OCI-LY7 (cell line): ENCODE results near the gene CLSTN2. TPM values are rescaled to one million over a fixed set of nuclear protein-coding genes. Genes with fewer than 3 reads are reported as not detected.

Experiments used
- BruUV-seq: library from RNA; stranded (reverse); fragments of 400-500 nt; replicated peaks from 2 replicates; lab custom pipeline; 2021; lab: Mats Ljungman, UMichigan
- CTCF ChIA-PET: fragments of 300-600 bp; sonication (Branson Sonifier 250); formaldehyde crosslinking; loops from one replicate; lab custom pipeline; 2022; ENCODE audit warnings: antibody characterized with exemption; ENCODE audit not compliant: unreplicated experiment; lab: Charles Lee
- POLR2A ChIA-PET: fragments of 300-600 bp; sonication (Branson Sonifier 250); formaldehyde crosslinking; loops from one replicate; lab custom pipeline; 2022; ENCODE audit warnings: antibody characterized with exemption; lab: Charles Lee
- DNase-seq: peaks from one replicate; pipeline ENCODE4 v3.0.0-alpha.2; 2015; ENCODE audit warnings: low spot score
- H2AFZ ChIP-seq: fragments of 200-600 bp; sonication (generic), shearing (Covaris generic); 2 replicates; pipeline ENCODE4 v1.6.1; 2014; ENCODE audit warnings: mild to moderate bottlenecking, antibody characterized with exemption, low read length, moderate library complexity
- H3K27ac ChIP-seq: fragments of 200-600 bp; sonication (generic); 2 replicates; pipeline ENCODE4 v1.5.1; 2014; ENCODE audit warnings: mixed run types, low read depth, mild to moderate bottlenecking, moderate library complexity, low read length, inconsistent platforms; ENCODE audit not compliant: poor library complexity, severe bottlenecking
- H3K36me3 ChIP-seq: fragments of 200-600 bp; sonication (generic); 2 replicates; pipeline ENCODE4 v1.6.1; 2014; ENCODE audit warnings: mild to moderate bottlenecking, antibody characterized with exemption, low read length, moderate library complexity, mixed read lengths; ENCODE audit not compliant: insufficient read depth
- H3K4me1 ChIP-seq: fragments of 200-600 bp; sonication (generic); 2 replicates; pipeline ENCODE4 v1.5.1; 2014; ENCODE audit warnings: mild to moderate bottlenecking, low read length; ENCODE audit not compliant: insufficient read depth, poor library complexity, severe bottlenecking
- H3K4me2 ChIP-seq: fragments of 200-600 bp; sonication (generic); 2 replicates; pipeline ENCODE4 v1.6.1; 2014; ENCODE audit warnings: mild to moderate bottlenecking, low read length
- H3K4me3 ChIP-seq: fragments of 200-600 bp; sonication (generic); 2 replicates; pipeline ENCODE4 v1.5.1; 2014; ENCODE audit warnings: mild to moderate bottlenecking, low read depth, low read length; ENCODE audit not compliant: poor library complexity, severe bottlenecking
- H3K79me2 ChIP-seq: fragments of 200-600 bp; sonication (generic); 2 replicates; pipeline ENCODE4 v1.6.1; 2016; ENCODE audit warnings: low read depth, mild to moderate bottlenecking, low read length, moderate library complexity, mixed read lengths; ENCODE audit not compliant: insufficient read depth
- H3K9me2 ChIP-seq: fragments of 200-600 bp; sonication (generic); 2 replicates; pipeline ENCODE4 v1.6.1; 2016; ENCODE audit warnings: mild to moderate bottlenecking, low read length, mixed read lengths; ENCODE audit not compliant: insufficient read depth
- H3K9me3 ChIP-seq: fragments of 200-600 bp; sonication (generic); 2 replicates; pipeline ENCODE4 v1.6.1; 2014; ENCODE audit warnings: mild to moderate bottlenecking, mixed run types, low read length, mixed read lengths
- H4K20me1 ChIP-seq: fragments of 200-600 bp; sonication (generic); 2 replicates; pipeline ENCODE4 v1.6.1; 2014; ENCODE audit warnings: mild to moderate bottlenecking, antibody characterized with exemption, low read length, moderate library complexity, mixed read lengths; ENCODE audit not compliant: insufficient read depth
- EZH2phosphoT487 ChIP-seq: fragments of 200-600 bp; sonication (generic); IDR thresholded peaks from 2 replicates; pipeline ENCODE4 v1.6.1; 2018; ENCODE audit warnings: low read depth, borderline replicate concordance, mild to moderate bottlenecking, mixed run types, antibody characterized with exemption, low read length, moderate library complexity, mixed read lengths
- intact Hi-C: fragments of 100-400 bp; cut with micrococcal nuclease; formaldehyde crosslinking; loops from one replicate; pipeline ENCODE4 v1.10.0; 2022; ENCODE audit not compliant: unreplicated experiment
- total RNA-seq, 2 experiments: library from RNA; depleted of rRNA in 1 of 2; stranded (reverse); fragments of >200 nt in 1 of 2; shearing (Covaris generic) in 1 of 2; gene quantifications; 2 replicates each; pipeline ENCODE4 v1.2.3, GENCODE V29; 2014 to 2022
- TF ChIP-seq, protein P1 (sequence below): fragments of 200-600 bp; sonication (generic); conservative IDR thresholded peaks from 2 replicates; pipeline ENCODE4 v1.5.1; 2014; ENCODE audit warnings: mild to moderate bottlenecking, antibody characterized with exemption, low read length, moderate library complexity, mixed read lengths

Gene CLSTN2
- total RNA-seq, 2 experiments from 2014 or later = not detected

DNA sequence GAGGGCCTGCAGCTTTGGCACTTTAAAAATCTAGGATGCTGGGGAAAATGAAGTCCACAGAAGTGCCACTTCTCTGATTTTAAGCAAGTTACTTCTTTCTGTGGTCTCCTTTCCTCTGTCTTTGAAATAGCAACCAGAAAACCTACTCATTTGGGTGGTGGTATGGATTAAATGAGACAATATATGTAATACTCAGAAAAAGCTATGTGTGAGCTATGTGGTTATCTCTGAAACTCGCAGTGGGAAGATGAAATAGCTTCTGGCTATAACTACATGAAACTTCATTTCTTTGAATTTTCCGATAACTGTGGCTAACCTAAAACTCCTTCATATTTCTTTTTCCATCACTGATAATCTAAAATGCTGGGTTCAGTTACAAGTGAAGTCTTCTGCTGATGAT is 368.9 kb downstream of the CLSTN2 start:
- Histone ChIP-seq H3K4me1 (no peaks in the 10 kb centered on the region), H4K20me1 (no peaks in the 10 kb centered on the region), H3K9me3 (no peaks in the 10 kb centered on the region), H3K79me2 (no peaks in the 10 kb centered on the region), H3K27ac (no peak overlapping the region), H2AFZ (no peak overlapping the region), H3K9me2 (no peaks in the 10 kb centered on the region), H3K36me3 (no peaks in the 10 kb centered on the region), H3K4me2 (no peak overlapping the region), H3K4me3 (no peak overlapping the region)
- no TSS peak for BruUV-seq
- intact Hi-C loops = no loop called here
- no peak for DNase-seq
- POLR2A ChIA-PET = no interaction called here
- CTCF ChIA-PET = no interaction called here
- TF ChIP-seq EZH2phosphoT487 = no peak
- TF ChIP-seq, protein P1, sequence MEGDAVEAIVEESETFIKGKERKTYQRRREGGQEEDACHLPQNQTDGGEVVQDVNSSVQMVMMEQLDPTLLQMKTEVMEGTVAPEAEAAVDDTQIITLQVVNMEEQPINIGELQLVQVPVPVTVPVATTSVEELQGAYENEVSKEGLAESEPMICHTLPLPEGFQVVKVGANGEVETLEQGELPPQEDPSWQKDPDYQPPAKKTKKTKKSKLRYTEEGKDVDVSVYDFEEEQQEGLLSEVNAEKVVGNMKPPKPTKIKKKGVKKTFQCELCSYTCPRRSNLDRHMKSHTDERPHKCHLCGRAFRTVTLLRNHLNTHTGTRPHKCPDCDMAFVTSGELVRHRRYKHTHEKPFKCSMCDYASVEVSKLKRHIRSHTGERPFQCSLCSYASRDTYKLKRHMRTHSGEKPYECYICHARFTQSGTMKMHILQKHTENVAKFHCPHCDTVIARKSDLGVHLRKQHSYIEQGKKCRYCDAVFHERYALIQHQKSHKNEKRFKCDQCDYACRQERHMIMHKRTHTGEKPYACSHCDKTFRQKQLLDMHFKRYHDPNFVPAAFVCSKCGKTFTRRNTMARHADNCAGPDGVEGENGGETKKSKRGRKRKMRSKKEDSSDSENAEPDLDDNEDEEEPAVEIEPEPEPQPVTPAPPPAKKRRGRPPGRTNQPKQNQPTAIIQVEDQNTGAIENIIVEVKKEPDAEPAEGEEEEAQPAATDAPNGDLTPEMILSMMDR = no peak

DNA sequence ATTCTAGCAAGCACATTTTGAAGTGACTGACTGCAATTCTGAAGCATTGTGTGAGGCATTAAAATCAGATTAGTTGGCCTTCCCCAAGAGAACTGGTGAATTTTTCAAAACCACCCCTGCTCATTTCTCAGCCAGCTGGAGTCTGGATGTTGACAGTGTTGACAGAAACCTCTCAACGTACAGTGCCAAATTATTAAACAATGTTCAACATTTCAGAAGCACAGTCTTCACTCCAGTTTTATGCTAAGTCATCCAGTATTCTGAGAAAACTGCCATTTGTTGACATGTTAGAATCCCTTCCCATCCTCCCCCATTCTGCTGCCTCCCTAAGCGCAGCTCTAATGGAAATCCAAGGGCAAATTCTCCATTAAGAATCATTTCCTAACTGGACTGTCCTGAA is 373.6 kb downstream of the CLSTN2 start:
- no TSS peak for BruUV-seq
- TF ChIP-seq EZH2phosphoT487 = no peak
- TF ChIP-seq, protein P1 = no peak
- DNase-seq = no peak
- no peaks in the 10 kb centered on the region for H3K36me3 ChIP-seq
- no peak overlapping the region for H3K4me2 ChIP-seq
- H3K27ac ChIP-seq = no peak overlapping the region
- H3K9me2 ChIP-seq = no peaks in the 10 kb centered on the region
- H3K4me3 ChIP-seq = no peak overlapping the region
- ChIA-PET CTCF (no interaction called here), POLR2A (no interaction called here)
- H4K20me1 ChIP-seq = no peaks in the 10 kb centered on the region
- no peaks in the 10 kb centered on the region for H3K79me2 ChIP-seq
- intact Hi-C loops = no loop called here
- H3K9me3 ChIP-seq = no peaks in the 10 kb centered on the region
- no peak overlapping the region for H2AFZ ChIP-seq
- H3K4me1 ChIP-seq = no peaks in the 10 kb centered on the region

DNA sequence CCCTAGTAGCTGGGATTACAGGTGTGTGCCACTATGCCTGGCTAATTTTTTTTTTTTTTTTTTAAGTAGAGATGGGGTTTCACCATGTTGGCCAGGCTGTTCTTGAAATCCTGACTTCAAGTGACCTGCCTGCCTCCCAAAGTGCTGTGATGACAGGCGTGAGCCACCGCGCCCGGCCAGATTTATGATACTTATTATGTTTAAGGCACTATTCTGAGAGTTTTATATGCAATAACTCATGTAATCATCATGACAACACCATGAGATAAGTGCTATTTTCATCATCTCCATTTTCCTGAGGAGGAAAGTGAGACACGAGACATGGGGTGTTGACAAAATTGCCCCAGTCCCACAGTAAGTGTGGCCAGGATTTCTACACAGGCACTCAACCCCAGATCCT is 376.4 kb downstream of the CLSTN2 start:
- intact Hi-C loops = no loop called here
- Histone ChIP-seq H3K4me3 (no peak overlapping the region), H3K27ac (no peak overlapping the region), H3K79me2 (no peaks in the 10 kb centered on the region), H3K9me2 (no peaks in the 10 kb centered on the region), H3K36me3 (no peaks in the 10 kb centered on the region), H2AFZ (no peak overlapping the region), H4K20me1 (no peaks in the 10 kb centered on the region), H3K4me1 (no peaks in the 10 kb centered on the region), H3K9me3 (no peaks in the 10 kb centered on the region), H3K4me2 (no peak overlapping the region)
- ChIA-PET POLR2A (interaction anchor here (0.7 kb wide), 1 partner anchor 385 kb away, joined by 4 read pairs; no protein-coding TSS in a partner anchor), CTCF (no interaction called here)
- no peak for TF ChIP-seq EZH2phosphoT487
- TF ChIP-seq, protein P1 = no peak
- BruUV-seq = no TSS peak
- DNase-seq = no peak
